HL-60 (cell line): ENCODE results near the gene ABCA1.

Experiments used
- DNase-seq, 2 experiments: peaks; one replicate each; pipeline ENCODE4 v3.0.0-alpha.2; 2010 to 2020; ENCODE audit warnings: low read depth in 1 of 2, low spot score in 1 of 2
- H3K27ac ChIP-seq: fragments of 250-450 bp; sonication (Bioruptor Pico); replicated peaks from 2 replicates; pipeline ENCODE4 v1.5.1; 2020; ENCODE audit warnings: mild to moderate bottlenecking, moderate library complexity
- H3K27me3 ChIP-seq: fragments of 250-450 bp; sonication (Bioruptor Pico); 2 replicates; pipeline ENCODE4 v1.5.1; 2021; ENCODE audit warnings: mild to moderate bottlenecking, moderate library complexity; ENCODE audit not compliant: insufficient read depth, poor library complexity, severe bottlenecking
- H3K4me3 ChIP-seq: replicated peaks from 2 replicates; pipeline ENCODE4 v1.5.1; 2011; ENCODE audit warnings: mild to moderate bottlenecking, control low read depth, low read length; ENCODE audit not compliant: insufficient read depth
- GABPA ChIP-seq: IDR thresholded peaks from 2 replicates; pipeline ENCODE4 v1.6.1; 2012; ENCODE audit warnings: low read depth
- POLR2AphosphoS5 ChIP-seq: IDR thresholded peaks from 2 replicates; pipeline ENCODE4 v1.6.1; 2012; ENCODE audit warnings: low read depth
- SPI1 ChIP-seq: IDR thresholded peaks from 2 replicates; pipeline ENCODE4 v1.6.1; 2012; ENCODE audit warnings: low read depth, mild to moderate bottlenecking, borderline replicate concordance
- TF ChIP-seq, protein P1 (sequence below): IDR thresholded peaks from one replicate; pipeline ENCODE4 v1.5.1; 2011; ENCODE audit warnings: low read length, control low read depth, inconsistent platforms; ENCODE audit not compliant: insufficient read depth
- TF ChIP-seq, protein P2 (sequence below): IDR thresholded peaks from 2 replicates; pipeline ENCODE4 v1.6.1; 2012; ENCODE audit warnings: low read depth; ENCODE audit not compliant: insufficient replicate concordance

ABCA1 gene

DNA sequence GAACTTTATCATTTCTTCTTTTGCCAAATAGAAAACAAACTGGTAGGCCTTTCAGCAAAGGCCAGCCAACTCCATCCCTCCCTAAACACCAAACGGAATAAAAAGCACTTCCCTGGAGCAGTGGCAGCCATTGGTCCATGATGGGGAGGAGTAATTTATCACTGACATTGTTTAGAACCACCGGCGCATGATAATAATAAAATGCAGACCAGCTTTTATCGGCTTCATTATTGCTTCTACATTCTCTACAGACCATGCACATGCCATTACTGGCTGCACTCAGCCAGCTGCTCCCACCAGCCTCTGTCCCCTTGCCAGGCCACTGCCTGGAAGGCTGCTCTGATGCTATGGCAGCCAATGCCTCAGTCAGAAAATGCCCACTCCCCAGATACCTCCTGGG is 45.9 kb downstream of the ABCA1 start:
- H3K27ac ChIP-seq: no peak overlapping the region
- H3K4me3 ChIP-seq: no peak overlapping the region
- no peaks in the 10 kb centered on the region for H3K27me3 ChIP-seq
- TF ChIP-seq SPI1 (no peak), GABPA (no peak), POLR2AphosphoS5 (no peak)
- TF ChIP-seq, protein P1, sequence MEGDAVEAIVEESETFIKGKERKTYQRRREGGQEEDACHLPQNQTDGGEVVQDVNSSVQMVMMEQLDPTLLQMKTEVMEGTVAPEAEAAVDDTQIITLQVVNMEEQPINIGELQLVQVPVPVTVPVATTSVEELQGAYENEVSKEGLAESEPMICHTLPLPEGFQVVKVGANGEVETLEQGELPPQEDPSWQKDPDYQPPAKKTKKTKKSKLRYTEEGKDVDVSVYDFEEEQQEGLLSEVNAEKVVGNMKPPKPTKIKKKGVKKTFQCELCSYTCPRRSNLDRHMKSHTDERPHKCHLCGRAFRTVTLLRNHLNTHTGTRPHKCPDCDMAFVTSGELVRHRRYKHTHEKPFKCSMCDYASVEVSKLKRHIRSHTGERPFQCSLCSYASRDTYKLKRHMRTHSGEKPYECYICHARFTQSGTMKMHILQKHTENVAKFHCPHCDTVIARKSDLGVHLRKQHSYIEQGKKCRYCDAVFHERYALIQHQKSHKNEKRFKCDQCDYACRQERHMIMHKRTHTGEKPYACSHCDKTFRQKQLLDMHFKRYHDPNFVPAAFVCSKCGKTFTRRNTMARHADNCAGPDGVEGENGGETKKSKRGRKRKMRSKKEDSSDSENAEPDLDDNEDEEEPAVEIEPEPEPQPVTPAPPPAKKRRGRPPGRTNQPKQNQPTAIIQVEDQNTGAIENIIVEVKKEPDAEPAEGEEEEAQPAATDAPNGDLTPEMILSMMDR: no peak
- TF ChIP-seq, protein P2, sequence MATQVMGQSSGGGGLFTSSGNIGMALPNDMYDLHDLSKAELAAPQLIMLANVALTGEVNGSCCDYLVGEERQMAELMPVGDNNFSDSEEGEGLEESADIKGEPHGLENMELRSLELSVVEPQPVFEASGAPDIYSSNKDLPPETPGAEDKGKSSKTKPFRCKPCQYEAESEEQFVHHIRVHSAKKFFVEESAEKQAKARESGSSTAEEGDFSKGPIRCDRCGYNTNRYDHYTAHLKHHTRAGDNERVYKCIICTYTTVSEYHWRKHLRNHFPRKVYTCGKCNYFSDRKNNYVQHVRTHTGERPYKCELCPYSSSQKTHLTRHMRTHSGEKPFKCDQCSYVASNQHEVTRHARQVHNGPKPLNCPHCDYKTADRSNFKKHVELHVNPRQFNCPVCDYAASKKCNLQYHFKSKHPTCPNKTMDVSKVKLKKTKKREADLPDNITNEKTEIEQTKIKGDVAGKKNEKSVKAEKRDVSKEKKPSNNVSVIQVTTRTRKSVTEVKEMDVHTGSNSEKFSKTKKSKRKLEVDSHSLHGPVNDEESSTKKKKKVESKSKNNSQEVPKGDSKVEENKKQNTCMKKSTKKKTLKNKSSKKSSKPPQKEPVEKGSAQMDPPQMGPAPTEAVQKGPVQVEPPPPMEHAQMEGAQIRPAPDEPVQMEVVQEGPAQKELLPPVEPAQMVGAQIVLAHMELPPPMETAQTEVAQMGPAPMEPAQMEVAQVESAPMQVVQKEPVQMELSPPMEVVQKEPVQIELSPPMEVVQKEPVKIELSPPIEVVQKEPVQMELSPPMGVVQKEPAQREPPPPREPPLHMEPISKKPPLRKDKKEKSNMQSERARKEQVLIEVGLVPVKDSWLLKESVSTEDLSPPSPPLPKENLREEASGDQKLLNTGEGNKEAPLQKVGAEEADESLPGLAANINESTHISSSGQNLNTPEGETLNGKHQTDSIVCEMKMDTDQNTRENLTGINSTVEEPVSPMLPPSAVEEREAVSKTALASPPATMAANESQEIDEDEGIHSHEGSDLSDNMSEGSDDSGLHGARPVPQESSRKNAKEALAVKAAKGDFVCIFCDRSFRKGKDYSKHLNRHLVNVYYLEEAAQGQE: no peak
- no peak for DNase-seq

DNA sequence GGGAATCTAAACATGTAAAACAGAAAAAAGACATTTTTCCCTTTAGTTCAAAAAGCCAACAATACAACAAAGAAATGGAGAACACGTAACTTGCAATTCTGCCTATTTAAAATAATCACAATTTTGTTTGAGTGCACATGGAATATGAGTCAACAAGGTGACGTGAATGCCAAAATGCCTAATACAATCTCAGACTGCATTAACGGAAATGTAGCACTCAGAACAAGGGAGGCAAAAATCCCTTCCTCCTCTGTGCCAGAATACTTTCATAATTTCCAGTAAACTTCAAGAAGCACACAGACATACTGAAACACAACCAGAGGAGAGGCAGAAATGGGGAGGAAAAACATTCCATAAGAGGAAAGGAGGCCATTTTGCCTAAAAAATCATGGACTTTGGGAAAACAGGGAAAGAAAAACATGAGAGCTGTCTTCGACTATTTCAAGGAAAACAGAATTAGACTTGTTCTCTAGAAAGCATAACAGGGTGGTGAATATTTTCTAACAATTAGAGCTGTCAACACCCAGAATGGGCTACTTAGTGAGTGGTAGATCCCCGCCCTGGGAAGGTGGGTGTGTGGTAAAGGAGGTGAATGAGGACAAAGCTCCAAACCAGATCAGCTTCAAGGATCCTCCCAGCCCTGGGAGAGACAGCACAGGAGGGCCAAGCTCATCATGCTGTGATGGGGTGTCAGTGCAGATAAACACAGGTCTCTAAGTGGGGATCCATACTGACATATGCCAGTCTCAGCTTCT is 48.2 kb downstream of the ABCA1 start:
- H3K4me3 ChIP-seq: no peak overlapping the region
- H3K27ac ChIP-seq: no peak overlapping the region
- H3K27me3 ChIP-seq: no peaks in the 10 kb centered on the region
- no peak for DNase-seq
- no peak for TF ChIP-seq SPI1
- TF ChIP-seq POLR2AphosphoS5: no peak
- no peak for TF ChIP-seq GABPA
- TF ChIP-seq, protein P2: no peak
- TF ChIP-seq, protein P1: no peak

DNA sequence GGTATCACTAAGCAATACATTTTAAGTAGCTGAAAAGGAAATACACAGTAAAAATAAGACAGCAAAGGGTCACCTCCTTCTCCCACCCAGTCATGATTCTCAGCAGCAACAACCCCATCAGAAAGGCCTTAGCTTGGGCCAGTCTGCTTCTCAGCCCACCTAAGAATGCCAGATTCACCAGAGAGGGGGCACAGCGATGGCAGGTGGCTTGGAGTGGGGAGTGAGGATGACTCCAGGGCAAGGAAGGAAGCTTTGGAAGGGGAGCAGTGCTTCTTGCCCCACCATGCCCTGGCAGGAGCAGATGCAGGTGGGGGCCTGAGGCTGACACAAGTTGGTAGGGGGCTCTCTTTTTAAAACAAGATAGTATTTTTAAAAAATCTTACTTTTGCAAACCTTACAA is 51.4 kb downstream of the ABCA1 start:
- H3K4me3 ChIP-seq: no peak overlapping the region
- no peak for DNase-seq
- no peak overlapping the region for H3K27ac ChIP-seq
- no peaks in the 10 kb centered on the region for H3K27me3 ChIP-seq
- no peak for TF ChIP-seq SPI1
- no peak for TF ChIP-seq GABPA

DNA sequence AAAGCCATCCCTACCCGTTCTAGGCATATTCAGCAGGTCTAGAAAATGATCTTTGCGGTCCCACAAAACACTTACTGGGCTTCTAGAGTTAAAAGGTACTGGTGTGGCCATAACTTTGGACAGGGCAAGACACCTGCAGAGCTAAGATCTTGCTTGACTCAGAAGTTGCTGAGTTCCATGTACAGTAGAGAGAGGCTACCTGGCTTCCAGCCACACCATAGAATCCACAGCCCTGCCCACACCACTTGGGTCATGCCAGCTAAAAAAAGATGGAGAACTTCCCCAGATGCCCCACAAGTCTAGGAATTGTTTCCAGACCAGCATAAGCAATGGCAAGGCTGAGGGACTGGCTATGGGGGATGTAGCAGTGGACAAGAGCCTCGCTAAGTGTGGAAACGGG is 52.1 kb downstream of the ABCA1 start:
- Histone ChIP-seq H3K27me3 (no peaks in the 10 kb centered on the region), H3K27ac (no peak overlapping the region), H3K4me3 (no peak overlapping the region)
- no peak for DNase-seq
- TF ChIP-seq GABPA: no peak
- no peak for TF ChIP-seq SPI1
- TF ChIP-seq, protein P1: no peak
- TF ChIP-seq, protein P2: no peak
- TF ChIP-seq POLR2AphosphoS5: no peak
